Esophagus squamous epithelium (tissue), 4 donors: ENCODE measurements around the gene MEIS1.

Experiments
- POLR2A ChIP-seq, 4 donors: fragments of 450-650 bp; IDR thresholded peaks; one replicate each; pipeline ENCODE4 v1.6.1; 2017; ENCODE audit warnings: antibody characterized with exemption in 4 of 4, mild to moderate bottlenecking in 4 of 4, moderate library complexity in 3 of 4
- TF ChIP-seq, protein P1 (sequence below), 6 experiments: fragments of 450-650 bp in 4 of 6; fragments of 200-600 bp in 2 of 6; sonication (generic) in 2 of 6; IDR thresholded peaks; one replicate each; pipeline ENCODE4 v1.5.1; 2016 to 2019; ENCODE audit warnings: antibody characterized with exemption in 6 of 6, mild to moderate bottlenecking in 4 of 6, moderate library complexity in 4 of 6

DNA sequence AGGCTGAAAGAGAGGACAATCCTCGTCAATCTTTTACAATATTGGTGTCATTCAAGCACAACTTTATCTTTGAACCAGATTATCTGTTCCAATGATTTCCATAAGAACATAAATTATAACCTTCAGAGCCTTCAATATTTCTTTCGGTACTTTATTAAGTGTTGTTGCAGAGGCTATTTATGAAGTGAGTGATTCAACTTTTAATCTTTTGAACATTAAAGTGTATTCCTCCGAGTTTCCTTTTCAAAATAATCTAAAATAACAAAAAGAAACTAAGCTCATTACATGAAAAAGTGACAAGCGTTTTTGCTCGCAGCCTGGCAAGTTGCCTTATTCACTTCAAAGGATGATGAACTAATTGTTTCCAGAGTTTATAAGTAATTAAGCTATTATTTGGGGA is 149.0 kb downstream of the MEIS1 start:
- TF ChIP-seq, protein P1, sequence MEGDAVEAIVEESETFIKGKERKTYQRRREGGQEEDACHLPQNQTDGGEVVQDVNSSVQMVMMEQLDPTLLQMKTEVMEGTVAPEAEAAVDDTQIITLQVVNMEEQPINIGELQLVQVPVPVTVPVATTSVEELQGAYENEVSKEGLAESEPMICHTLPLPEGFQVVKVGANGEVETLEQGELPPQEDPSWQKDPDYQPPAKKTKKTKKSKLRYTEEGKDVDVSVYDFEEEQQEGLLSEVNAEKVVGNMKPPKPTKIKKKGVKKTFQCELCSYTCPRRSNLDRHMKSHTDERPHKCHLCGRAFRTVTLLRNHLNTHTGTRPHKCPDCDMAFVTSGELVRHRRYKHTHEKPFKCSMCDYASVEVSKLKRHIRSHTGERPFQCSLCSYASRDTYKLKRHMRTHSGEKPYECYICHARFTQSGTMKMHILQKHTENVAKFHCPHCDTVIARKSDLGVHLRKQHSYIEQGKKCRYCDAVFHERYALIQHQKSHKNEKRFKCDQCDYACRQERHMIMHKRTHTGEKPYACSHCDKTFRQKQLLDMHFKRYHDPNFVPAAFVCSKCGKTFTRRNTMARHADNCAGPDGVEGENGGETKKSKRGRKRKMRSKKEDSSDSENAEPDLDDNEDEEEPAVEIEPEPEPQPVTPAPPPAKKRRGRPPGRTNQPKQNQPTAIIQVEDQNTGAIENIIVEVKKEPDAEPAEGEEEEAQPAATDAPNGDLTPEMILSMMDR (IDR thresholded peaks at IDR 0.05), result no peak
- no peak for TF ChIP-seq POLR2A (IDR thresholded peaks at IDR 0.05)
